ENCODE measurements around the gene TMBIM1.

The TMBIM1 gene

GRCh38 chr2:218266316-218266979 lies 25.9 kb downstream of the TMBIM1 start:
- TF ChIP-seq POLR2A (IDR thresholded peaks at IDR 0.05; ENCODE audit: low read depth, low read length), result no peak
- no peak for DNase-seq (ENCODE audit: insufficient read length, low spot score)
- FAIRE-seq, result no peak

- FAIRE-seq, result no peak
- DNase-seq (ENCODE audit: insufficient read length, low spot score), result no peak
- no peak for TF ChIP-seq POLR2A (IDR thresholded peaks at IDR 0.05; ENCODE audit: low read depth, low read length)
These were observed 26.7 kb downstream of the TMBIM1 start for GRCh38 chr2:218265626-218266025.

GRCh38 chr2:218264773-218265561 lies 27.3 kb downstream of the TMBIM1 start:
- FAIRE-seq (no peak), DNase-seq (ENCODE audit: insufficient read length, low spot score) (no peak)
- no peak for TF ChIP-seq POLR2A (IDR thresholded peaks at IDR 0.05; ENCODE audit: low read depth, low read length)

GRCh38 chr2:218263817-218264641 lies 28.3 kb downstream of the TMBIM1 start:
- no peak for FAIRE-seq
- no peak for DNase-seq (ENCODE audit: insufficient read length, low spot score)
- no peak for TF ChIP-seq POLR2A (IDR thresholded peaks at IDR 0.05; ENCODE audit: low read depth, low read length)

- FAIRE-seq, result no peak
- DNase-seq (ENCODE audit: insufficient read length, low spot score), result no peak
These were observed 29.4 kb downstream of the TMBIM1 start for GRCh38 chr2:218262631-218263586.

GRCh38 chr2:218262237-218262600 lies 30.1 kb downstream of the TMBIM1 start:
- no peak for TF ChIP-seq POLR2A (IDR thresholded peaks at IDR 0.05; ENCODE audit: low read depth, low read length)
- DNase-seq (ENCODE audit: insufficient read length, low spot score), result no peak
- no peak for FAIRE-seq

More at GRCh38 chr2:218262631-218263586, 29.4 kb downstream of the TMBIM1 start:
- TF ChIP-seq POLR2A (IDR thresholded peaks at IDR 0.05; ENCODE audit: low read depth, low read length), result no peak

GRCh38 chr2:218261423-218262236 lies 30.7 kb downstream of the TMBIM1 start:
- FAIRE-seq (no peak), DNase-seq (ENCODE audit: insufficient read length, low spot score) (no peak)
- TF ChIP-seq POLR2A (IDR thresholded peaks at IDR 0.05; ENCODE audit: low read depth, low read length), result no peak

GRCh38 chr2:218260742-218261422 lies 31.4 kb downstream of the TMBIM1 start, which contains the start of gene GPBAR1:
Gene GPBAR1 (plus strand): TSS chr2:218261015. CDS start chr2:218262725, 1,710 bp downstream.
- no peak for TF ChIP-seq POLR2A (IDR thresholded peaks at IDR 0.05; ENCODE audit: low read depth, low read length)
- DNase-seq (ENCODE audit: insufficient read length, low spot score) (no peak), FAIRE-seq (no peak)

- no peak for TF ChIP-seq POLR2A (IDR thresholded peaks at IDR 0.05; ENCODE audit: low read depth, low read length)
- FAIRE-seq (no peak), DNase-seq (ENCODE audit: insufficient read length, low spot score) (no peak)
These were observed 32.1 kb downstream of the TMBIM1 start for GRCh38 chr2:218260166-218260565.

- FAIRE-seq (no peak), DNase-seq (ENCODE audit: insufficient read length, low spot score) (peak; percentile 44)
- no peak for TF ChIP-seq POLR2A (IDR thresholded peaks at IDR 0.05; ENCODE audit: low read depth, low read length)
These were observed 33.0 kb downstream of the TMBIM1 start for GRCh38 chr2:218259099-218259961.

- FAIRE-seq (no peak), DNase-seq (ENCODE audit: insufficient read length, low spot score) (no peak)
- TF ChIP-seq POLR2A (IDR thresholded peaks at IDR 0.05; ENCODE audit: low read depth, low read length), result no peak
These were observed 34.8 kb downstream of the TMBIM1 start for GRCh38 chr2:218257390-218257981.
